HepG2 (cell line): Measurements from ENCODE around the gene NENF. TPM values are rescaled to one million over a fixed set of nuclear protein-coding genes. Genes with fewer than 3 reads are reported as not detected.

Experiments
- ARID3A ChIP-seq: IDR thresholded peaks from 2 replicates; pipeline ENCODE4 v1.6.1; 2012; ENCODE audit warnings: low read depth, low read length, improper control_type of control experiment
- CAMTA2 ChIP-seq: sonication (generic); formaldehyde crosslinking; IDR thresholded peaks from 2 replicates; pipeline ENCODE4 v1.4.0; 2020; ENCODE audit warnings: mild to moderate bottlenecking, missing genetic modification reagents, borderline replicate concordance
- DDIT3 ChIP-seq: sonication (generic); formaldehyde crosslinking; IDR thresholded peaks from 2 replicates; pipeline ENCODE4 v1.4.0; 2020; ENCODE audit warnings: mild to moderate bottlenecking, missing genetic modification reagents
- FOSL1 ChIP-seq: sonication (generic); formaldehyde crosslinking; IDR thresholded peaks from 2 replicates; pipeline ENCODE4 v1.9.0; 2021; ENCODE audit warnings: missing genetic modification reagents, borderline replicate concordance
- HDAC1 ChIP-seq: sonication (generic); formaldehyde crosslinking; IDR thresholded peaks from 2 replicates; pipeline ENCODE4 v1.5.1; 2020; ENCODE audit warnings: mild to moderate bottlenecking, missing genetic modification reagents
- KMT2B ChIP-seq: IDR thresholded peaks from 2 replicates; pipeline ENCODE4 v1.6.1; 2016; ENCODE audit warnings: missing genetic modification reagents, missing compliant biosample characterization
- NAIF1 ChIP-seq: sonication (generic); formaldehyde crosslinking; IDR thresholded peaks from 2 replicates; pipeline ENCODE4 v1.5.0; 2020; ENCODE audit warnings: mild to moderate bottlenecking, missing genetic modification reagents, borderline replicate concordance
- RFXAP ChIP-seq: sonication (generic); formaldehyde crosslinking; IDR thresholded peaks from 2 replicates; pipeline ENCODE4 v1.4.0; 2020; ENCODE audit warnings: missing genetic modification reagents, borderline replicate concordance
- SALL1 ChIP-seq: sonication (generic); formaldehyde crosslinking; IDR thresholded peaks from 2 replicates; pipeline ENCODE4 v1.8.0; 2022; ENCODE audit warnings: mild to moderate bottlenecking, missing genetic modification reagents
- SAP130 ChIP-seq: IDR thresholded peaks from 2 replicates; pipeline ENCODE4 v1.6.1; 2016; ENCODE audit warnings: low read depth
- SKI ChIP-seq: fragments of 450-650 bp; IDR thresholded peaks from one replicate; pipeline ENCODE4 v1.6.1; 2018; ENCODE audit warnings: mild to moderate bottlenecking; ENCODE audit not compliant: partially characterized antibody
- SNAPC4 ChIP-seq: sonication (generic); formaldehyde crosslinking; IDR thresholded peaks from 2 replicates; pipeline ENCODE4 v1.4.0; 2020; ENCODE audit warnings: mild to moderate bottlenecking, missing genetic modification reagents
- ZFP36 ChIP-seq: fragments of 150-350 bp; IDR thresholded peaks from 2 replicates; pipeline ENCODE4 v1.6.1; 2018; ENCODE audit warnings: borderline replicate concordance, low read length, low read depth; ENCODE audit not compliant: partially characterized antibody
- ZNF138 ChIP-seq: sonication (generic); formaldehyde crosslinking; IDR thresholded peaks from 2 replicates; pipeline ENCODE4 v1.5.0; 2020; ENCODE audit warnings: mild to moderate bottlenecking, low read depth, missing genetic modification reagents
- ZNF383 ChIP-seq: sonication (generic); formaldehyde crosslinking; IDR thresholded peaks from 2 replicates; pipeline ENCODE4 v1.4.0; 2020; ENCODE audit warnings: missing genetic modification reagents, mild to moderate bottlenecking, borderline replicate concordance
- ZNF597 ChIP-seq: sonication (generic); formaldehyde crosslinking; IDR thresholded peaks from 2 replicates; pipeline ENCODE4 v1.5.0; 2020; ENCODE audit warnings: missing genetic modification reagents
- ZNF687 ChIP-seq: sonication (generic); formaldehyde crosslinking; IDR thresholded peaks from 2 replicates; pipeline ENCODE4 v1.5.1; 2020; ENCODE audit warnings: mild to moderate bottlenecking, missing genetic modification reagents, moderate library complexity
- polyA plus RNA-seq, 8 experiments: library from polyadenylated mRNA; depleted of rRNA in 3 of 8; stranded (reverse) in 7 of 8; unstranded in 1 of 8; fragments of >200 nt; fragmentation: Illumina TruSeq in 4 of 8; extraction: Trizol in 4 of 8; gene quantifications; 2 replicates each; pipeline versions ENCODE4 v1.2.1 to v1.2.3, GENCODE V29; 2011 to 2016; ENCODE audit warnings: low read depth in 4 of 8, missing spikeins in 1 of 8, mixed read lengths in 1 of 8; ENCODE audit not compliant: insufficient read depth in 1 of 8
- total RNA-seq, 5 experiments: library from RNA; depleted of rRNA; stranded (reverse); fragments of >200 nt; fragmentation: Illumina TruSeq; extraction: Trizol; gene quantifications; 2 replicates each; pipeline ENCODE4 v1.2.3, GENCODE V29; 2016; ENCODE audit warnings: low read depth in 1 of 5

NENF gene
- total and polyA plus RNA-seq, 2 of the 13 experiments (the other 11 are each of a cell fraction or from before 2014, with no cell fraction given) = 31.7 to 40.4 TPM

- TF ChIP-seq ZNF687 (CRISPR knock-in tag) (0 out of 2 replicates have a peak, but pooled peaks have one; percentile 9), ZNF138 (no peak), ZFP36 (no peak), HDAC1 (no peak), SALL1 (CRISPR knock-in tag) (peak; percentile 34; the same call in 1 of the 2 replicates), CAMTA2 (no peak), FOSL1 (no peak), RFXAP (CRISPR knock-in tag) (no peak), KMT2B (CRISPR knock-in tag) (no peak), DDIT3 (CRISPR knock-in tag) (no peak), SKI (peak; percentile 29), NAIF1 (CRISPR knock-in tag) (no peak), ZNF597 (no peak), SAP130 (CRISPR knock-in tag) (peak; percentile 49; the same call in 1 of the 2 replicates), ARID3A (no peak), SNAPC4 (CRISPR knock-in tag) (no peak), ZNF383 (no peak)
These were observed 53.3 kb downstream of the NENF start (continued) for GRCh38 chr1:212485913-212486618.
